Cardiac fibroblast (primary cell): ENCODE data around the gene DEGS2.

Source experiments
- DNase-seq, 2 donors: peaks; one replicate each; pipeline versions ENCODE4 v3.0.0 to v3.0.0-alpha.2; 2010; ENCODE audit warnings: low read depth in 2 of 2
- H3K4me3 ChIP-seq, 2 donors: replicated peaks in 1 of 2; 1 replicate in 1 of 2; 2 replicates in 1 of 2; pipeline ENCODE4 v1.5.1; 2011; ENCODE audit warnings: low read depth in 2 of 2, low read length in 2 of 2, mild to moderate bottlenecking in 2 of 2, moderate library complexity in 1 of 2
- TF ChIP-seq, protein P1 (sequence below): IDR thresholded peaks from one replicate; pipeline ENCODE4 v1.5.1; 2011; ENCODE audit warnings: low read depth, mild to moderate bottlenecking, low read length, inconsistent platforms

The DEGS2 gene

DNA sequence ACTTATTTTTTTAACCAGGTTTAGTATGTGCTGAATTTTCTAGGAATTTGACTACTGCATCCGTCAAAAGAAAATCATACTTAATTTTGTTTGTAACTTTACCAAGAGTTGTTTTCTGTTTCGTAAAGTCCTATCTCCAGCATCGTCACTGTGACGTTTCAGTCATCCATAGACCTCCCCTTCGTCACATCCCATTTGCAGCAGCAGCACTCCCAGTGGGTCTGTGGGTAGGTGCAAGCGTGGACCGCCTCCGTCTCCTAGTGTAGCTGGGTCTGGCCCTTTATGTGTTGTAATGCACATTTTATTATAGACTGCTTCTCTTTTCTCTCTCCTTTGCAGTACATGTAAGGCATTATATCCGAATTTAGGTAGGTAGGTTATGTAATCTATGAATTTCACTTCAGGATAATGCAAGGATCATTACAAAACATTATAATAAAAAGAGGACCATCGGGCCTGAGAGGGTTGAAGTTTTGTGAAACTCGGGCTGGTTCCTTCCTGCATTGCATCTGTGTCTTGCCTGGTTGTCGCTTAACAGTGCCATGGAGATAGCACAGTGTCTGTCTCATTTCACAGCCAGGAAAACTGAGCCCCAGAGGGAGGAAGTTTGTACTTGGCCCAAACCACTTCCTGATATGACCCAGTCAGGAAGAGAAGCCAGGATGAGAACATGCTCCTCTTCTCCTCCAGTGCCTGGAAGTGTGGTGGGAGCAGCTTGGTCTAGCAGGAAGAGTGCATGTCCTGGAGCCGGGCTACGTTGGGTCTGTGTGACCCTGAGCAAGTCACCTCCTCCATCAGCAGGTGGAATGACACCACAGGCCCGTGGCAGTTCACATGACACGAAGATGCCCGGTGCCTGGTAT is 53.0 kb downstream of the DEGS2 start:
- no peak overlapping the region for H3K4me3 ChIP-seq
- TF ChIP-seq, protein P1, sequence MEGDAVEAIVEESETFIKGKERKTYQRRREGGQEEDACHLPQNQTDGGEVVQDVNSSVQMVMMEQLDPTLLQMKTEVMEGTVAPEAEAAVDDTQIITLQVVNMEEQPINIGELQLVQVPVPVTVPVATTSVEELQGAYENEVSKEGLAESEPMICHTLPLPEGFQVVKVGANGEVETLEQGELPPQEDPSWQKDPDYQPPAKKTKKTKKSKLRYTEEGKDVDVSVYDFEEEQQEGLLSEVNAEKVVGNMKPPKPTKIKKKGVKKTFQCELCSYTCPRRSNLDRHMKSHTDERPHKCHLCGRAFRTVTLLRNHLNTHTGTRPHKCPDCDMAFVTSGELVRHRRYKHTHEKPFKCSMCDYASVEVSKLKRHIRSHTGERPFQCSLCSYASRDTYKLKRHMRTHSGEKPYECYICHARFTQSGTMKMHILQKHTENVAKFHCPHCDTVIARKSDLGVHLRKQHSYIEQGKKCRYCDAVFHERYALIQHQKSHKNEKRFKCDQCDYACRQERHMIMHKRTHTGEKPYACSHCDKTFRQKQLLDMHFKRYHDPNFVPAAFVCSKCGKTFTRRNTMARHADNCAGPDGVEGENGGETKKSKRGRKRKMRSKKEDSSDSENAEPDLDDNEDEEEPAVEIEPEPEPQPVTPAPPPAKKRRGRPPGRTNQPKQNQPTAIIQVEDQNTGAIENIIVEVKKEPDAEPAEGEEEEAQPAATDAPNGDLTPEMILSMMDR = no peak
- no peak for DNase-seq

DNA sequence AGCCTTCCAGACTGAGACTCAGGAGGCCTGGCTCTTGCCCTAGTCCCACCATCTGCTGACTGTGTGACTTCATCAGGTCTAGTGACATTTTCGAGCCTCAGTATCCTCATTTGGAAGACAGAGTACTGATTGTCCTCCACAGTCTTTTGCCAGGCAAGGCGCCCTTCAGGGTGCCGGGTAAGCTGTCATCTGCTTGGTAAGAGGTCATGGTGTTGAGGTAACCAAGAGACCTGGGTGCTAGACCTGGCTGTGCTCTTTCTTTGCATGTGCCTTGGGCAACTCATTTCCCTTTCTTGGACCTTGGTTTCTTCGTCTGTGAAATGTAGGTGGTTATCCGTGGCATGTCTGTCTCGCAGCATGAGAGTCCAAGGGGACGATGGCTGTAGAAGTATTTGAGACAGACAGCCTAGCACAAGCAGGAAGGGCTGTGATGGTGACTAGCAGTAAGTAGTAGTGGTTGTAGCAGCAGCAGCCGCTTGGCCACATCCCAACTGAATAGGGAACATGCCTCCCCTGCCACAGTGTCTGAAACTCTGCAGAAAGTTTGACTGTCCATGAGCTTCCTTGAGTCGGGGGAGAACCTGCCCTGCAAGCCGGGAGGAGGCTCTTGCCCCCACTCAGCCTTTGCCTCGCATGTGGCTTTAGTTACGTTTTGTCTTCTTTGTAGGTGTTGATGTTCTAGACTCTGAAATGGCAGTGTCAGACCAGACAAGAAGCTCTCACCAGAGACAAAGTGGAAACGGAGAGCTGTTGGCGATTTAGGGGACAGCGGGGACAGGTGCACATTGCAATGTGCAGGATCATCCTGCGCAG is 53.9 kb downstream of the DEGS2 start:
- H3K4me3 ChIP-seq = no peak overlapping the region
- no peak for DNase-seq

GRCh38 chr14:100104523-100105300 is 54.7 kb downstream of the DEGS2 start:
- TF ChIP-seq, protein P1 = no peak
- peak in 1 of 2 donors; percentile 57 for DNase-seq
- H3K4me3 ChIP-seq = no peak overlapping the region

More for the DNA sequence above, 53.9 kb downstream of the DEGS2 start:
- TF ChIP-seq, protein P1 = no peak

DNA sequence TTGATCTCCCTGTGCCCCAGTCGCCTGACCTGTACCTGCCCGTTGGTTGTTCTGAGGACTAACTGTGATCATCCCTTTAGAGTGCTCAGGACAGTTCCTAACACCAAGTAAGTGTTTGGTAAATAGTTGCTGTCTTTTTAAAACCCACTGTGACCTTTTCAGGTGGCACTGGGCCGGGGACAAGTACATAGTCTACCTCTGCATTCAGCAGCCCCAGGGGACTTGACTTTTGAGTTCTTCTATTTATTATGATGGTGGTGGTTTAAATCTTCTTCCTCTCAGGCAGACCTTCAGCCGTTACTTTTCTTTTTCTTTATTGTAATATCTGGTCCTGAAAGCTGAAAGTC is 55.5 kb downstream of the DEGS2 start:
- H3K4me3 ChIP-seq = no peak overlapping the region
- TF ChIP-seq, protein P1 = no peak
- no peak for DNase-seq

- TF ChIP-seq, protein P1 = no peak
- H3K4me3 ChIP-seq = no peak overlapping the region
- peak; percentile 67 to 83 for DNase-seq
These were observed 56.0 kb downstream of the DEGS2 start for GRCh38 chr14:100103250-100104005.
